OCI-LY3 (cell line): ENCODE results near the gene WBP2.
A peak's percentile ranks its signal among the peaks of the same experiment; 100 is the strongest.
"Not testable (repeated sequence)": the region's sequence is repeated elsewhere in the genome, so short reads cannot be mapped to it uniquely, and the experiment has no call there.

ENCODE experiments used
- H2AFZ ChIP-seq: fragments of 200-600, 300-600 bp; shearing (Covaris generic); 2 replicates; pipeline ENCODE4 v1.6.0; 2014; ENCODE audit warnings: antibody characterized with exemption, low read depth, low read length
- H3K27ac ChIP-seq: fragments of 200-600, 300-600 bp; sonication (generic); 2 replicates; pipeline ENCODE4 v1.5.1; 2014; ENCODE audit warnings: mild to moderate bottlenecking, low read length, moderate library complexity, mixed read lengths
- H3K27me3 ChIP-seq: fragments of 200-600, 300-600 bp; sonication (generic); 2 replicates; pipeline ENCODE4 v1.6.1; 2014; ENCODE audit warnings: low read depth, low read length, mixed read lengths
- H3K36me3 ChIP-seq: fragments of 200-600, 300-600 bp; sonication (generic); replicated peaks from 2 replicates; pipeline ENCODE3; 2014; ENCODE audit warnings: low read depth, low read length, mixed read lengths
- H3K4me1 ChIP-seq: fragments of 300-600, 200-600 bp; sonication (generic); 2 replicates; pipeline ENCODE4 v1.6.1; 2014; ENCODE audit warnings: low read length, mixed read lengths
- H3K4me2 ChIP-seq: fragments of 200-600, 300-600 bp; sonication (generic); 2 replicates; pipeline ENCODE4 v1.6.1; 2014; ENCODE audit warnings: low read length, mixed read lengths
- H3K4me3 ChIP-seq: fragments of 300-600, 200-600 bp; sonication (generic); 2 replicates; pipeline ENCODE4 v1.5.1; 2014; ENCODE audit warnings: antibody characterized with exemption, mild to moderate bottlenecking, low read length, moderate library complexity
- H3K79me2 ChIP-seq: fragments of 300-600, 200-600 bp; shearing (Covaris generic); 2 replicates; pipeline ENCODE4 v1.6.1; 2014; ENCODE audit warnings: mild to moderate bottlenecking, low read length, mixed read lengths
- H3K9ac ChIP-seq: fragments of 300-600, 200-600 bp; shearing (Covaris generic); 2 replicates; pipeline ENCODE4 v1.6.0; 2014; ENCODE audit warnings: mild to moderate bottlenecking, low read length, moderate library complexity
- H3K9me3 ChIP-seq: fragments of 200-600, 300-600 bp; shearing (Covaris generic); 2 replicates; pipeline ENCODE4 v1.6.1; 2014; ENCODE audit warnings: low read length, mixed read lengths; ENCODE audit not compliant: insufficient read depth
- H4K20me1 ChIP-seq: fragments of 200-600, 300-600 bp; sonication (generic); 2 replicates; pipeline ENCODE4 v1.6.1; 2016; ENCODE audit warnings: low read length, mixed read lengths; ENCODE audit not compliant: insufficient read depth
- EZH2phosphoT487 ChIP-seq: fragments of 200-600 bp; shearing (Covaris generic); IDR thresholded peaks from 2 replicates; pipeline ENCODE4 v1.6.1; 2018; ENCODE audit warnings: antibody characterized with exemption, mixed run types, low read depth
- TF ChIP-seq, protein P1 (sequence below): fragments of 200-600, 300-600 bp; sonication (generic); IDR thresholded peaks from 2 replicates; pipeline ENCODE4 v1.5.1; 2014; ENCODE audit warnings: antibody characterized with exemption, low read length, low read depth

The WBP2 gene

DNA sequence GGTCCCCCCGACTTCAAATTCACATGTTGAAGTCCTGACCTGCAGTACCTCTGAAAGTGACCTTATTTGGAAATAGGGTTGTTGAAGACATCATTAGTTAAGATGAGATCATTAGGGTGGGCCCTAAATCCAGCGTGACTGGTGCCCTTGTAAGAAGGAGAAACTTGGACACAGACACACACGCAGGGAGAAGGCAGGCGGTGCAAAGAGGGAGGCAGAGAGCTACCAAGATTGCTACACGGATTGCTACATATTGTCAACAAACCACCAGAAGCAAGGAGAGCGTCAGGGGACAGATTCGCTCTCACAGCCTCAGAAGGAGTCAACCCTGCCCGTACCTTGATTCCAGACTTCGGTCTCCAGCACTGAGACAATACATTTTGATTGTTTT is 6.8 kb upstream of the WBP2 start:
- no peak overlapping the region for H3K4me3 ChIP-seq
- no peaks in the 10 kb centered on the region for H3K79me2 ChIP-seq
- no peaks in the 10 kb centered on the region for H3K36me3 ChIP-seq
- no peak overlapping the region for H2AFZ ChIP-seq
- H3K9ac ChIP-seq = no peak overlapping the region
- no peaks in the 10 kb centered on the region for H3K9me3 ChIP-seq
- TF ChIP-seq, protein P1, sequence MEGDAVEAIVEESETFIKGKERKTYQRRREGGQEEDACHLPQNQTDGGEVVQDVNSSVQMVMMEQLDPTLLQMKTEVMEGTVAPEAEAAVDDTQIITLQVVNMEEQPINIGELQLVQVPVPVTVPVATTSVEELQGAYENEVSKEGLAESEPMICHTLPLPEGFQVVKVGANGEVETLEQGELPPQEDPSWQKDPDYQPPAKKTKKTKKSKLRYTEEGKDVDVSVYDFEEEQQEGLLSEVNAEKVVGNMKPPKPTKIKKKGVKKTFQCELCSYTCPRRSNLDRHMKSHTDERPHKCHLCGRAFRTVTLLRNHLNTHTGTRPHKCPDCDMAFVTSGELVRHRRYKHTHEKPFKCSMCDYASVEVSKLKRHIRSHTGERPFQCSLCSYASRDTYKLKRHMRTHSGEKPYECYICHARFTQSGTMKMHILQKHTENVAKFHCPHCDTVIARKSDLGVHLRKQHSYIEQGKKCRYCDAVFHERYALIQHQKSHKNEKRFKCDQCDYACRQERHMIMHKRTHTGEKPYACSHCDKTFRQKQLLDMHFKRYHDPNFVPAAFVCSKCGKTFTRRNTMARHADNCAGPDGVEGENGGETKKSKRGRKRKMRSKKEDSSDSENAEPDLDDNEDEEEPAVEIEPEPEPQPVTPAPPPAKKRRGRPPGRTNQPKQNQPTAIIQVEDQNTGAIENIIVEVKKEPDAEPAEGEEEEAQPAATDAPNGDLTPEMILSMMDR = no peak
- no peak for TF ChIP-seq EZH2phosphoT487
- H3K4me1 ChIP-seq = peaks cover 24% of the 10 kb centered on the region
- H4K20me1 ChIP-seq = no peaks in the 10 kb centered on the region
- H3K27ac ChIP-seq = no peak overlapping the region
- no peaks in the 10 kb centered on the region for H3K27me3 ChIP-seq
- H3K4me2 ChIP-seq = no peak overlapping the region

DNA sequence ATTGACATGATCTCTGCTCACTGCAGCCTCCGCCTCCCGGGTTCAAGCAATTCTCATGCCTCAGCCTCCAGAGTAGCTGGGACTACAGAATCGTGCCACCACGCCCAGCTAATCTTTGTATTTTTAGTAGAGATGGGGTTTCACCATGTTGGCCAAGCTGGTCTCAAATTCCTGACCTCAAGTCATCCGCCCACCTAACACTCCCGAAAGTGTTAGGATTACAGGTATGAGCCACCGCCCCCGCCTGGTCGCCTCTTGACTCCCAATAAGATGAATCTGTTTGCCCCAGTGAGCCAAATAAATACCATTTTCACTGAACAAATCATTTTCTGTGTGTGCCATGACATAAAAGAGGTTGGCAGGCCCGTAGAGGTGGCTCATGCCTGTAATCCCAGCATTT is 4.2 kb upstream of the WBP2 start:
- not testable (repeated sequence) for H3K36me3 ChIP-seq, H3K4me2 ChIP-seq, H3K9ac ChIP-seq, H3K9me3 ChIP-seq, H3K4me3 ChIP-seq, H4K20me1 ChIP-seq, H3K27me3 ChIP-seq, H2AFZ ChIP-seq, H3K27ac ChIP-seq
- Histone ChIP-seq H3K4me1 (peaks cover 26% of the 10 kb centered on the region), H3K79me2 (peaks cover 11% of the 10 kb centered on the region)

DNA sequence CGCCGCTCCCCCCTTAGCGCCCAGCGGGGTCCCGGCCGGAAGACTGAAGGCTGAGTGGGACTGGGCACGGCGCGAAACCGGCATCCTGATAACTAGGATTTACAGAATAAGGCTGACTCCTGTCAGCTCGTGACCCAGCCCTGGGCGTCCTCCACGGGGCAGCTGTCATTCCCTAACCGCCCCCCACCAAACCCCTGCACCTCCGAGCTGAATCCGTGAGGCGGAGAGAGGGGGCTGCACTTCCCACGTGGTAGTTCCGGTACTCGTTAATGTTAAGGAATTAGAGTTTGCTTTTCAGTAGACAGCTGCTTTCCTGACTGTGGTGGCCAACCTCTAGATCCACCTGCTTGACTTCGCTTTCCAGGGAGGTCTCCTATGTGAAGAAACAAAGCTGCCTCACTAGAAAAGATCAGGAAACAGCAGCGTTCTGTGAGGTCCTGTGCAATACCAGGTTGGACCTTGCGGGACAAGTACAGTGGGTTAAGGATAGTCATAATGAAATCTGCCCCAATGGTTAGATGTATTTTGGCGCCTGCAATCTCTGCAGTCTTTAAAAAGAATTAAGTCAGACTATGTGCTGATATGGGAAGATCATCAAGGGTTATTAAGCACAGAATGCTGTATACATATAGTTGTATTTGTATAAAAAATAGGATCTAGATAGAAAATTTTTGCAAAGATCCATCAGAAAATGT is 1.1 kb upstream of the WBP2 start:
- Histone ChIP-seq H3K27ac (peak overlapping the region; percentile 60), H3K4me2 (peak overlapping the region; percentile 98)

DNA sequence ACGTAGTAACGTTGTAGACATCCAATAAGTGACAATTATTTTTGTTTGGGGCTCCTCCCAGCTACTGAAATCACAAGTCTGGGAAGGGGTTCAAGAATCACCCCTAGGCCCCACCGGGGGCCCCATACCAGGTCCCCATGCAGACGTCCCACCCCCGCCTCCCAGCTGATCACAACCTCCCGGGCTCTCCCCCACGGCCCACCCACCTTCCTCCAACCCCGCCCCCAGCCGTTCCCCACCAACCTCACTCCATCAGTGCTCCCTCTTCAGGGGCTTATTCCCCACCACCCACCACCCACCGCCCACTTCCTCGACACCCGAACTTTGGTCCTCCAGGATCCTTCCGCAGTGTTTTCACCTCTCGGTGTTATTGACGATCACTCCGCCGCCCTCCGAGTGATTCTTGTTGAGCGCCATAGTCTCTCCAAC is 240 bp downstream of the WBP2 start:
- peaks cover 3% of the 10 kb centered on the region; the same call in 1 of the 2 replicates for H4K20me1 ChIP-seq
- no peaks in the 10 kb centered on the region for H3K9me3 ChIP-seq
- TF ChIP-seq, protein P1 = no peak
- TF ChIP-seq EZH2phosphoT487 = no peak
- peaks cover 13% of the 10 kb centered on the region for H3K36me3 ChIP-seq
- H3K79me2 ChIP-seq = peaks cover 22% of the 10 kb centered on the region
- H2AFZ ChIP-seq = no peak overlapping the region; the same call in 1 of the 2 replicates
- H3K4me3 ChIP-seq = peak overlapping the region; percentile 94
- H3K4me2 ChIP-seq = peak overlapping the region; percentile 95
- H3K27ac ChIP-seq = peak overlapping the region; percentile 38
- peaks cover 25% of the 10 kb centered on the region for H3K4me1 ChIP-seq
- peak overlapping the region; percentile 81 for H3K9ac ChIP-seq
- H3K27me3 ChIP-seq = no peaks in the 10 kb centered on the region

More for the DNA sequence above, 1.1 kb upstream of the WBP2 start:
- Histone ChIP-seq H3K9ac (peak overlapping the region; percentile 76), H2AFZ (no peak overlapping the region; the same call in 1 of the 2 replicates), H3K27me3 (no peaks in the 10 kb centered on the region), H3K4me1 (peaks cover 25% of the 10 kb centered on the region), H4K20me1 (peaks cover 3% of the 10 kb centered on the region; the same call in 1 of the 2 replicates), H3K9me3 (no peaks in the 10 kb centered on the region), H3K4me3 (peak overlapping the region; percentile 82), H3K79me2 (peaks cover 22% of the 10 kb centered on the region), H3K36me3 (peaks cover 4% of the 10 kb centered on the region)
- TF ChIP-seq EZH2phosphoT487 = no peak
- TF ChIP-seq, protein P1 = peak; percentile 51; the same call in 1 of the 2 replicates
